ENCODE measurements around the gene PHYH.
"Not testable (repeated sequence)": the region's sequence is repeated elsewhere in the genome, so short reads cannot be mapped to it uniquely, and the experiment has no call there.

The PHYH gene

GRCh38 chr10:13299437-13300287 lies at the start of gene PHYH:
TSS of gene PHYH (minus strand) at chr10:13300064. CDS start at chr10:13300042, 22 bp downstream.
- peak; percentile 56 to 63 for DNase-seq

GRCh38 chr10:13348216-13349017 lies 48.6 kb upstream of the PHYH start, which contains the start of gene SEPHS1:
TSS of gene SEPHS1 (minus strand) at chr10:13348293. CDS start at chr10:13344950, 3,343 bp downstream.
- peak; percentile 69 to 73 for DNase-seq

GRCh38 chr10:13347500-13348156 lies 47.8 kb upstream of the PHYH start:
- peak; percentile 67 to 74 for DNase-seq

- DNase-seq = peak in 1 of 2 experiments; percentile 12
Measured at GRCh38 chr10:13347043-13347499, 47.2 kb upstream of the PHYH start.

GRCh38 chr10:13346283-13347042 lies 46.6 kb upstream of the PHYH start:
- DNase-seq = no peak

- DNase-seq = no peak
Measured at GRCh38 chr10:13340626-13341376, 40.9 kb upstream of the PHYH start.

- DNase-seq = no peak
Measured at GRCh38 chr10:13340068-13340467, 40.2 kb upstream of the PHYH start.

- no peak for DNase-seq
Measured at GRCh38 chr10:13338390-13339110, 38.7 kb upstream of the PHYH start.

- DNase-seq = no peak
Measured at GRCh38 chr10:13337827-13338196, 37.9 kb upstream of the PHYH start.

GRCh38 chr10:13337128-13337826 lies 37.4 kb upstream of the PHYH start:
- DNase-seq = no peak

GRCh38 chr10:13335881-13336280 lies 36.0 kb upstream of the PHYH start:
- no peak for DNase-seq

- DNase-seq = no peak
Measured at GRCh38 chr10:13334556-13334955, 34.7 kb upstream of the PHYH start.

GRCh38 chr10:13331646-13332045 lies 31.8 kb upstream of the PHYH start:
- DNase-seq = no peak

GRCh38 chr10:13330980-13331379 lies 31.1 kb upstream of the PHYH start:
- DNase-seq = not testable (repeated sequence)

GRCh38 chr10:13329565-13329964 lies 29.7 kb upstream of the PHYH start:
- DNase-seq = no peak

GRCh38 chr10:13328613-13329012 lies 28.7 kb upstream of the PHYH start:
- DNase-seq = no peak

- DNase-seq = no peak
Measured at GRCh38 chr10:13328126-13328525, 28.3 kb upstream of the PHYH start.

- DNase-seq = no peak
Measured at GRCh38 chr10:13327534-13327933, 27.7 kb upstream of the PHYH start.

- no peak for DNase-seq
Measured at GRCh38 chr10:13322615-13323148, 22.8 kb upstream of the PHYH start.

GRCh38 chr10:13321576-13321975 lies 21.7 kb upstream of the PHYH start:
- DNase-seq = no peak
